HepG2 (cell line): Measurements from ENCODE around the gene ENDOG. TPM values are rescaled to one million over a fixed set of nuclear protein-coding genes. Genes with fewer than 3 reads are reported as not detected.

Experiments used
- ASH2L ChIP-seq: fragments of 300-600, 200-600 bp; sonication (generic); IDR thresholded peaks from 2 replicates; pipeline ENCODE4 v1.7.0; 2017; ENCODE audit warnings: low read depth, mild to moderate bottlenecking, moderate library complexity, mixed read lengths, low read length; ENCODE audit not compliant: insufficient read length
- BRF2 ChIP-seq: sonication (generic); formaldehyde crosslinking; IDR thresholded peaks from 2 replicates; pipeline ENCODE4 v1.8.1; 2022; ENCODE audit warnings: mild to moderate bottlenecking, missing genetic modification reagents
- CC2D1A ChIP-seq: sonication (generic); formaldehyde crosslinking; IDR thresholded peaks from 2 replicates; pipeline ENCODE4 v1.8.1; 2023; ENCODE audit warnings: mild to moderate bottlenecking, missing genetic modification reagents
- ELF1 ChIP-seq: sonication (generic); formaldehyde crosslinking; IDR thresholded peaks from 2 replicates; pipeline ENCODE4 v1.4.0; 2020; ENCODE audit warnings: missing genetic modification reagents
- FOXK2 ChIP-seq: fragments of 450-650 bp; IDR thresholded peaks from 2 replicates; pipeline ENCODE4 v1.6.1; 2016
- GABPA ChIP-seq, 2 experiments: IDR thresholded peaks; 2 replicates each; pipeline ENCODE4 v1.6.1; 2011 to 2016; ENCODE audit warnings: low read depth in 2 of 2, low read length in 1 of 2, missing biosample characterization in 1 of 2, missing genetic modification characterization in 1 of 2
- HNRNPL ChIP-seq: fragments of 200-400 bp; formaldehyde crosslinking; IDR thresholded peaks from 2 replicates; pipeline ENCODE4 v1.6.1; 2017; ENCODE audit warnings: mild to moderate bottlenecking, low read depth, low read length
- HOXA3 ChIP-seq: sonication (generic); formaldehyde crosslinking; IDR thresholded peaks from 2 replicates; pipeline ENCODE4 v1.5.0; 2020; ENCODE audit warnings: missing genetic modification reagents
- IRF9 ChIP-seq: sonication (generic); formaldehyde crosslinking; IDR thresholded peaks from 2 replicates; pipeline ENCODE4 v1.8.0; 2022; ENCODE audit warnings: missing genetic modification reagents, mild to moderate bottlenecking, borderline replicate concordance
- KLF16 ChIP-seq, 2 experiments: sonication (generic) in 1 of 2; formaldehyde crosslinking in 1 of 2; IDR thresholded peaks; 2 replicates each; pipeline versions ENCODE4 v1.6.1 to v1.8.0; 2016 to 2023; ENCODE audit warnings: missing genetic modification reagents in 2 of 2, missing compliant biosample characterization in 1 of 2
- KMT2B ChIP-seq: IDR thresholded peaks from 2 replicates; pipeline ENCODE4 v1.6.1; 2016; ENCODE audit warnings: missing genetic modification reagents, missing compliant biosample characterization
- REPIN1 ChIP-seq: sonication (generic); formaldehyde crosslinking; IDR thresholded peaks from 2 replicates; pipeline ENCODE4 v1.8.0; 2022; ENCODE audit warnings: missing genetic modification reagents, low read depth, mild to moderate bottlenecking, borderline replicate concordance
- SAFB2 ChIP-seq: sonication (generic); formaldehyde crosslinking; IDR thresholded peaks from 2 replicates; pipeline ENCODE4 v1.5.1; 2020; ENCODE audit warnings: missing genetic modification reagents, low read depth, mild to moderate bottlenecking, borderline replicate concordance
- SMAD3 ChIP-seq: sonication (generic); formaldehyde crosslinking; IDR thresholded peaks from 2 replicates; pipeline ENCODE4 v1.4.0; 2020; ENCODE audit warnings: missing genetic modification reagents
- ZFP1 ChIP-seq: IDR thresholded peaks from 2 replicates; pipeline ENCODE4 v1.6.1; 2016
- ZNF121 ChIP-seq: sonication (generic); formaldehyde crosslinking; IDR thresholded peaks from 2 replicates; pipeline ENCODE4 v1.5.0; 2020; ENCODE audit warnings: mild to moderate bottlenecking, missing genetic modification reagents
- ZNF260 ChIP-seq: sonication (generic); formaldehyde crosslinking; IDR thresholded peaks from 2 replicates; pipeline ENCODE4 v1.4.0; 2020; ENCODE audit warnings: missing genetic modification reagents, low read depth, mild to moderate bottlenecking, borderline replicate concordance
- ZNF318 ChIP-seq: sonication (generic); formaldehyde crosslinking; IDR thresholded peaks from 2 replicates; pipeline ENCODE4 v1.4.0; 2020; ENCODE audit warnings: mild to moderate bottlenecking, missing genetic modification reagents
- polyA plus RNA-seq, 8 experiments: library from polyadenylated mRNA; depleted of rRNA in 3 of 8; stranded (reverse) in 7 of 8; unstranded in 1 of 8; fragments of >200 nt; fragmentation: Illumina TruSeq in 4 of 8; extraction: Trizol in 4 of 8; gene quantifications; 2 replicates each; pipeline versions ENCODE4 v1.2.1 to v1.2.3, GENCODE V29; 2011 to 2016; ENCODE audit warnings: low read depth in 4 of 8, missing spikeins in 1 of 8, mixed read lengths in 1 of 8; ENCODE audit not compliant: insufficient read depth in 1 of 8
- total RNA-seq, 5 experiments: library from RNA; depleted of rRNA; stranded (reverse); fragments of >200 nt; fragmentation: Illumina TruSeq; extraction: Trizol; gene quantifications; 2 replicates each; pipeline ENCODE4 v1.2.3, GENCODE V29; 2016; ENCODE audit warnings: low read depth in 1 of 5

ENDOG gene
- total and polyA plus RNA-seq, 2 of the 13 experiments (the other 11 are each of a cell fraction or from before 2014, with no cell fraction given), result 26.3 to 28.8 TPM

- TF ChIP-seq ZNF318 (CRISPR knock-in tag), result no peak
- TF ChIP-seq CC2D1A (CRISPR knock-in tag), result no peak
- TF ChIP-seq FOXK2, result no peak
- TF ChIP-seq GABPA (IDR thresholded peaks at IDR 0.05; ENCODE audit: low read depth, low read length), result no peak
- TF ChIP-seq GABPA (CRISPR knock-in tag; IDR thresholded peaks at IDR 0.05; ENCODE audit: low read depth), result 0 out of 2 replicates have a peak, but pooled peaks have one; percentile 11
- TF ChIP-seq ASH2L, result peak; percentile 50
- TF ChIP-seq BRF2 (CRISPR knock-in tag), result peak; percentile 32
- TF ChIP-seq ZNF121, result peak; percentile 8; the same call in 1 of the 2 replicates
- no peak; the same call in 1 of the 2 replicates for TF ChIP-seq SAFB2 (CRISPR knock-in tag)
- TF ChIP-seq ZFP1 (CRISPR knock-in tag), result 0 out of 2 replicates have a peak, but pooled peaks have one; percentile 45
- peak; percentile 55 for TF ChIP-seq ELF1 (CRISPR knock-in tag)
- peak in 1 of 2 experiments; percentile 76; a peak in 2 of 4 replicates for TF ChIP-seq KLF16 (CRISPR knock-in tag; IDR thresholded peaks at IDR 0.05)
- TF ChIP-seq IRF9, result peak; percentile 8; the same call in 1 of the 2 replicates
- TF ChIP-seq HOXA3 (CRISPR knock-in tag), result peak; percentile 64
- TF ChIP-seq HNRNPL, result peak; percentile 40; the same call in 1 of the 2 replicates
- TF ChIP-seq ZNF260, result no peak
- 0 out of 2 replicates have a peak, but pooled peaks have one; percentile 37 for TF ChIP-seq KMT2B (CRISPR knock-in tag)
- no peak; the same call in 1 of the 2 replicates for TF ChIP-seq REPIN1 (CRISPR knock-in tag)
- TF ChIP-seq SMAD3, result peak; percentile 59; the same call in 1 of the 2 replicates
Measured at GRCh38 chr9:128818099-128818838, at the start of gene ENDOG (continued).
